ENCODE data around the gene ZNF474. TPM values are rescaled to one million over a fixed set of nuclear protein-coding genes. Genes with fewer than 3 reads are reported as not detected.

ZNF474 gene
- total and polyA plus RNA-seq, 2 of the 4 experiments (the other 2 are of a cell fraction): 0.24 to 0.54 TPM

DNA sequence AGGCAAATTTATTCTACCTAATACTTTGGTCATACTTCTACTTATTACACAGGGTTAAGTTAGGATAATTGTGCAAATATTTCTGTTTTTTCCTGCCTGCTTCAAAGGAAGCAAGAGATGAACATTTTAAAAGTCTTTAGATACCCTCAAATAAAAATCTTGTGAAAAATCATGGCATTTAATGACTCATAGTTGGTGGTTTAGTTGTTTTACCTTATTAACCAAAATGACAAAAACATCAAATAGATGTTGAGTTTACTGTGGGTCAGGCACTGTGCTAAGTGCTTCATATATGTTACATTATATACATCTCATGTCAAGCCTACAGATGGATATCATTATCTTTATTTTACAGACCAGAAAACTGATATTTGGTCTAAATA lies 54.4 kb downstream of the ZNF474 start:
- ChIA-PET CTCF (no interaction called here), POLR2A (ENCODE audit: unreplicated experiment) (no interaction called here)
- peak overlapping the region; percentile 71 to 84 for H4K8ac ChIP-seq (ENCODE audit: low read depth in 2 of 2, low read length in 2 of 2)
- peak overlapping the region; percentile 43; the same call in 1 of the 2 replicates for H2BK20ac ChIP-seq (ENCODE audit: low read depth, low read length)
- H3K9me3 ChIP-seq (ENCODE audit: control insufficient read depth, insufficient read depth, low read length): no peaks in the 10 kb centered on the region
- dilution Hi-C loops (cut with HindIII; ENCODE audit: low sequenced_read_pairs, unreplicated experiment): loop anchor here (25.0 kb wide), 1 partner anchor 229 kb away; no protein-coding TSS in a partner anchor
- H4K91ac ChIP-seq (ENCODE audit: insufficient read depth, low read depth, low read length): peak overlapping the region; percentile 86
- H2AK5ac ChIP-seq (ENCODE audit: low read depth, low read length): peak overlapping the region; percentile 29; the same call in 1 of the 2 replicates
- H2AFZ ChIP-seq (replicated peaks; ENCODE audit: low read length, poor library complexity): no peak overlapping the region
- peak overlapping the region; percentile 70; the same call in 1 of the 3 replicates for H2BK15ac ChIP-seq (ENCODE audit: low read depth, low read length)
- peak overlapping the region; percentile 80 for H3K4ac ChIP-seq (ENCODE audit: low read depth, low read length)
- H3K18ac ChIP-seq (ENCODE audit: low read depth, low read length): peak overlapping the region; percentile 73; the same call in 1 of the 2 replicates
- H4K20me1 ChIP-seq (ENCODE audit: insufficient read depth, low read length): no peaks in the 10 kb centered on the region
- no peaks in the 10 kb centered on the region for H3K9me1 ChIP-seq (ENCODE audit: insufficient read depth, low read length)
- H3K27me3 ChIP-seq (ENCODE audit: control insufficient read depth, insufficient read depth, low read length): no peaks in the 10 kb centered on the region
- 0 out of 2 replicates have a peak overlapping the region, but pooled peaks have one; percentile 18 for H3K14ac ChIP-seq (replicated peaks; ENCODE audit: low read depth, low read length)
- H3K27ac ChIP-seq (ENCODE audit: insufficient read depth, low read length): peak overlapping the region; percentile 56; the same call in 1 of the 2 replicates
- intact Hi-C loops (cut with micrococcal nuclease): loop anchor here (2.0 kb wide), 1 partner anchor 215 kb away; no protein-coding TSS in a partner anchor
- peak overlapping the region; percentile 89 for H2BK120ac ChIP-seq (ENCODE audit: low read depth, low read length)
- peaks cover 0 to 3% of the 10 kb centered on the region in 2 experiments; a peak in 1 of 4 replicates for H3K79me1 ChIP-seq (ENCODE audit: low read depth in 1 of 2, low read length in 2 of 2)
- peak overlapping the region; percentile 23; the same call in 1 of the 2 replicates for H3K4me2 ChIP-seq (ENCODE audit: low read depth, low read length)
- in situ Hi-C loops (cut with MboI; ENCODE audit: low sequenced_read_pairs): no loop called here
- no peak overlapping the region for H2AK9ac ChIP-seq (replicated peaks; ENCODE audit: low read depth, low read length, poor library complexity)
- no peaks in the 10 kb centered on the region for H3K36me3 ChIP-seq (ENCODE audit: control insufficient read depth, insufficient read depth, low read length)
- H4K5ac ChIP-seq (ENCODE audit: low read depth, low read length): peak overlapping the region; percentile 4; the same call in 1 of the 2 replicates
- peak overlapping the region; percentile 88 for H2BK5ac ChIP-seq (ENCODE audit: low read depth, low read length, poor library complexity, severe bottlenecking)
- TF ChIP-seq FOS (IDR thresholded peaks at IDR 0.05; ENCODE audit: low read depth, low read length): 0 out of 2 replicates have a peak, but pooled peaks have one; percentile 29
- TF ChIP-seq, protein P1, sequence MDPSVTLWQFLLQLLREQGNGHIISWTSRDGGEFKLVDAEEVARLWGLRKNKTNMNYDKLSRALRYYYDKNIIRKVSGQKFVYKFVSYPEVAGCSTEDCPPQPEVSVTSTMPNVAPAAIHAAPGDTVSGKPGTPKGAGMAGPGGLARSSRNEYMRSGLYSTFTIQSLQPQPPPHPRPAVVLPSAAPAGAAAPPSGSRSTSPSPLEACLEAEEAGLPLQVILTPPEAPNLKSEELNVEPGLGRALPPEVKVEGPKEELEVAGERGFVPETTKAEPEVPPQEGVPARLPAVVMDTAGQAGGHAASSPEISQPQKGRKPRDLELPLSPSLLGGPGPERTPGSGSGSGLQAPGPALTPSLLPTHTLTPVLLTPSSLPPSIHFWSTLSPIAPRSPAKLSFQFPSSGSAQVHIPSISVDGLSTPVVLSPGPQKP (IDR thresholded peaks at IDR 0.05; ENCODE audit: borderline replicate concordance, low read depth, low read length): no peak
- ATAC-seq (ENCODE audit: low read depth) (peak; percentile 4; the same call in 1 of the 2 replicates), DNase-seq (no peak)
- H3K4me1 ChIP-seq (ENCODE audit: control insufficient read depth, insufficient read depth, low read length): peaks cover 11% of the 10 kb centered on the region
- peak overlapping the region; percentile 32; the same call in 1 of the 2 replicates for H3K9ac ChIP-seq (ENCODE audit: low read depth, low read length)
- BruUV-seq (replicated peaks): no TSS peak
- no peak overlapping the region for H3K4me3 ChIP-seq (ENCODE audit: insufficient read depth, low read depth, low read length)
- peak overlapping the region; percentile 88; the same call in 1 of the 2 replicates for H3K56ac ChIP-seq (ENCODE audit: extremely low read depth, insufficient read depth, low read length)
- no peak overlapping the region for H3K23ac ChIP-seq (ENCODE audit: low read depth, low read length)
